Smooth muscle cell (in vitro differentiated cells): ENCODE results near the gene FAM124A. TPM values are rescaled to one million over a fixed set of nuclear protein-coding genes. Genes with fewer than 3 reads are reported as not detected.

ENCODE experiments used
- DNase-seq: peaks from one replicate; lab custom pipeline; 2025; ENCODE audit not compliant: unreplicated experiment; lab: John Stamatoyannopoulos, UW
- H2AFZ ChIP-seq: fragments of 200-600 bp; sonication (generic); 2 replicates; pipeline ENCODE4 v1.6.0; 2016; ENCODE audit warnings: antibody characterized with exemption, low read depth, mild to moderate bottlenecking
- H3F3A ChIP-seq: fragments of 200-600 bp; sonication (generic); 2 replicates; pipeline ENCODE4 v1.6.0; 2017; ENCODE audit warnings: antibody characterized with exemption, low read depth
- H3K27ac ChIP-seq: fragments of 200-600 bp; sonication (generic); 2 replicates; pipeline ENCODE4 v1.5.1; 2016; ENCODE audit warnings: low read depth, mild to moderate bottlenecking
- H3K27me3 ChIP-seq: fragments of 200-600 bp; sonication (generic); 2 replicates; pipeline ENCODE4 v1.6.1; 2016; ENCODE audit warnings: low read depth, mild to moderate bottlenecking
- H3K36me3 ChIP-seq: fragments of 200-600 bp; sonication (generic); 2 replicates; pipeline ENCODE4 v1.5.1; 2016; ENCODE audit warnings: low read depth
- H3K4me1 ChIP-seq: fragments of 200-600 bp; sonication (generic); 2 replicates; pipeline ENCODE4 v1.5.1; 2016; ENCODE audit warnings: low read depth
- H3K4me2 ChIP-seq: fragments of 200-600 bp; sonication (generic); 2 replicates; pipeline ENCODE4 v1.6.0; 2016; ENCODE audit warnings: mild to moderate bottlenecking
- H3K4me3 ChIP-seq: fragments of 200-600 bp; sonication (generic); 2 replicates; pipeline ENCODE4 v1.5.1; 2016; ENCODE audit warnings: mild to moderate bottlenecking
- H3K79me2 ChIP-seq: fragments of 200-600 bp; sonication (generic); 2 replicates; pipeline ENCODE4 v1.6.0; 2016; ENCODE audit warnings: low read depth, mild to moderate bottlenecking
- H3K9ac ChIP-seq: fragments of 200-600 bp; sonication (generic); 2 replicates; pipeline ENCODE4 v1.6.0; 2016; ENCODE audit warnings: low read depth
- H3K9me3 ChIP-seq: fragments of 200-600 bp; sonication (generic); replicated peaks from 2 replicates; pipeline ENCODE4 v1.5.1; 2016; ENCODE audit warnings: low read depth
- H4K20me1 ChIP-seq: fragments of 200-600 bp; sonication (generic); 2 replicates; pipeline ENCODE4 v1.6.0; 2016; ENCODE audit warnings: low read depth
- WGBS: methylation state at CpG from one replicate; pipeline ENCODE4 v1.1.7; 2016; ENCODE audit warnings: low lambda C conversion rate; 5-methylcytosine and 5-hydroxymethylcytosine counted together
- polyA plus RNA-seq: library from polyadenylated mRNA; unstranded; fragments of >200 nt; fragmentation: Nextera tagmentation; extraction: Ambion mirVana; gene quantifications from 2 replicates; pipeline ENCODE4 v1.2.1, GENCODE V29; 2016
- total RNA-seq: library from RNA; depleted of rRNA; stranded (reverse); fragments of >200 nt; gene quantifications from 2 replicates; pipeline ENCODE4 v1.2.3, GENCODE V29; 2014
- TF ChIP-seq, protein P1 (sequence below): fragments of 200-600 bp; sonication (generic); IDR thresholded peaks from 2 replicates; pipeline ENCODE4 v1.5.1; 2017; ENCODE audit warnings: borderline replicate concordance, mild to moderate bottlenecking, antibody characterized with exemption; ENCODE audit not compliant: insufficient read depth, poor library complexity, severe bottlenecking

The FAM124A gene
- total and polyA plus RNA-seq, 2 experiments from 2014 or later: 0.06 TPM; not detected in 1

DNA sequence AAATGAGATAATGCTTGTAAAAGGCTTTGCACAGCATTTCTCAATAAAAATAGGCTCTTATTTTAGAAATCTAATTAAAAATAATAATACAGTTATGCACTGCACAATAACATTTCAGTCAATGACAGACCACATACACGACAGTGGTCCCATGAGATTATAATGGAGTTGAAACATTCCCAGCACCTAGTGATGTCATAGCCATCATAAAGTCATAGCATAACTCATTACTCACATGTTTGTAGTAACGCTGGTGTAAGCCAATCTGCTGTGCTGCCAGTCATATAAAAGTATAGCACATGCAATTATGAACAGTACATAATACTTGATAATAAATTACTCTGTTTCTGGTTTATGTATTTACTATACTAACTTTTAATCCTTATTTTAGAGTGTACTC, 104.6 kb downstream of the FAM124A start:
- no peak for DNase-seq
- no peaks in the 10 kb centered on the region for H4K20me1 ChIP-seq
- no peak overlapping the region for H3K27ac ChIP-seq
- 98% methylated on average over 2 of the region's 2 CpGs for WGBS
- no peak overlapping the region for H3K4me2 ChIP-seq
- H2AFZ ChIP-seq: no peak overlapping the region
- TF ChIP-seq, protein P1, sequence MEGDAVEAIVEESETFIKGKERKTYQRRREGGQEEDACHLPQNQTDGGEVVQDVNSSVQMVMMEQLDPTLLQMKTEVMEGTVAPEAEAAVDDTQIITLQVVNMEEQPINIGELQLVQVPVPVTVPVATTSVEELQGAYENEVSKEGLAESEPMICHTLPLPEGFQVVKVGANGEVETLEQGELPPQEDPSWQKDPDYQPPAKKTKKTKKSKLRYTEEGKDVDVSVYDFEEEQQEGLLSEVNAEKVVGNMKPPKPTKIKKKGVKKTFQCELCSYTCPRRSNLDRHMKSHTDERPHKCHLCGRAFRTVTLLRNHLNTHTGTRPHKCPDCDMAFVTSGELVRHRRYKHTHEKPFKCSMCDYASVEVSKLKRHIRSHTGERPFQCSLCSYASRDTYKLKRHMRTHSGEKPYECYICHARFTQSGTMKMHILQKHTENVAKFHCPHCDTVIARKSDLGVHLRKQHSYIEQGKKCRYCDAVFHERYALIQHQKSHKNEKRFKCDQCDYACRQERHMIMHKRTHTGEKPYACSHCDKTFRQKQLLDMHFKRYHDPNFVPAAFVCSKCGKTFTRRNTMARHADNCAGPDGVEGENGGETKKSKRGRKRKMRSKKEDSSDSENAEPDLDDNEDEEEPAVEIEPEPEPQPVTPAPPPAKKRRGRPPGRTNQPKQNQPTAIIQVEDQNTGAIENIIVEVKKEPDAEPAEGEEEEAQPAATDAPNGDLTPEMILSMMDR: no peak
- no peaks in the 10 kb centered on the region for H3K79me2 ChIP-seq
- H3K9me3 ChIP-seq: no peaks in the 10 kb centered on the region
- H3K36me3 ChIP-seq: no peaks in the 10 kb centered on the region
- no peaks in the 10 kb centered on the region for H3K27me3 ChIP-seq
- H3K4me3 ChIP-seq: no peak overlapping the region
- H3K4me1 ChIP-seq: peaks cover 8% of the 10 kb centered on the region
- H3F3A ChIP-seq: no peaks in the 10 kb centered on the region
- no peak overlapping the region for H3K9ac ChIP-seq

DNA sequence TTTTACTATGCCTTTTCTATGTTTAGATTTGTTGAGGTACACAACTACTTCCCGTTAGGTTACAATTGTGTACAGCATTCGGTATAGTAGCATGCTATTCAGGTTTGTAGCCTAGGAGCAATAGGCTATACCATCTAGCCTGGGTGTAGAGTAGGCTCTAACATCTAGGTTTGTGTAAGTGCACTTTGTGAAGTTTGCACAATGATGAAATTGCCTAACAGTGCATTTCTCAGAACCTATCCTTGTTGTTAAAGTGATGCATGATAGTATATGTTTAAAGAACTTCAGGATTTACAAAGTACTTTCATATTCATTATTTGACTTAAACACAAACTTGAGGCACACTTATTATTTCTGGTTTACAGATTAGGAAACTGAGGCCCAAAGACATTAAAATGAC, 105.8 kb downstream of the FAM124A start:
- H3K27ac ChIP-seq: no peak overlapping the region
- no peaks in the 10 kb centered on the region for H3K79me2 ChIP-seq
- no peaks in the 10 kb centered on the region for H3K27me3 ChIP-seq
- H2AFZ ChIP-seq: no peak overlapping the region
- no peak overlapping the region for H3K4me2 ChIP-seq
- TF ChIP-seq, protein P1: no peak
- DNase-seq: no peak
- no peaks in the 10 kb centered on the region for H3K9me3 ChIP-seq
- H3K4me1 ChIP-seq: peaks cover 8% of the 10 kb centered on the region
- H4K20me1 ChIP-seq: no peaks in the 10 kb centered on the region
- no peak overlapping the region for H3K4me3 ChIP-seq
- no peaks in the 10 kb centered on the region for H3K36me3 ChIP-seq
- WGBS: 96% methylated on average over 2 of the region's 2 CpGs
- H3K9ac ChIP-seq: no peak overlapping the region
- no peaks in the 10 kb centered on the region for H3F3A ChIP-seq

DNA sequence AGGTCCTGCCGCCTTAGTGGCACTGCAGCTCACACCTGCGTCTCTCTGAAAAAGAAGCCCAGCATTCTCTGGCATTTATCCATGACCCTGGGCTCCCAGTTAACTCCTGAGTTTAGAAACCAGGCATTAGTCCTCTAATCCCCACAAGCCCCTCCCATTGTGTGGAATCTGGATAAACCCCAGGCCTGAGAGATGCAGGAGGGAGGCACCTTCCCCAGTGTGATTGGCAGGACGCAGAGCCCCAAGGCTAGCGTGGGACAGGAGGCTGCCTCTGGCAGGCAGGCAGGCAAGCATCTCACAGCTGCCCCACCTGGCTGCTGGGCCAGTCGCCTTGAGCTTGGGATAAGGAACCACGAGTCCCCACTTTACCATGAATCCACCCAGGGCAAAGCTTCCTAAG, 106.3 kb downstream of the FAM124A start:
- H3K79me2 ChIP-seq: no peaks in the 10 kb centered on the region
- H3K4me3 ChIP-seq: no peak overlapping the region
- TF ChIP-seq, protein P1: no peak
- H3K27ac ChIP-seq: no peak overlapping the region
- WGBS: 49% methylated on average over 6 of the region's 6 CpGs
- no peaks in the 10 kb centered on the region for H3K27me3 ChIP-seq
- H2AFZ ChIP-seq: no peak overlapping the region
- H3F3A ChIP-seq: no peaks in the 10 kb centered on the region
- no peak overlapping the region for H3K4me2 ChIP-seq
- no peaks in the 10 kb centered on the region for H4K20me1 ChIP-seq
- no peak overlapping the region for H3K9ac ChIP-seq
- no peaks in the 10 kb centered on the region for H3K36me3 ChIP-seq
- peaks cover 8% of the 10 kb centered on the region for H3K4me1 ChIP-seq
- DNase-seq: no peak
- H3K9me3 ChIP-seq: no peaks in the 10 kb centered on the region

DNA sequence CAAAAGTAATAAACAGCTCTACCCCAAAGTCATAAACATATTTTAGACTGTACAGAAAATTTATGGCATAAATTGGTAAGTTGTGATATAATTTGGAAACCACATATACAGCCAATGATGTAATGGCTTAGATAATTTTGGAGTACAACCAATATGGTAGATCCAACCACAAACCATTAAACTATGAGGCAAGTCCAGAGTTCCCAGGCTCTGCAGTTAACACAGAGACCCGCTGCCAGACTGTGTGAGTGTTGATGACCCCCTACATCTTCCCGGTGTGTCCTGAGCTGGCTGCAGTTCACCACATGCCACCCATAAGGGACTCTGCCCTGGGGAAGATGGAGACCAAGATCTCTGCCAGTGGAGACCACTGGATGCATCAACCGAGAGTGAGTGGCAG, 107.4 kb downstream of the FAM124A start:
- DNase-seq: no peak
- H3K4me3 ChIP-seq: no peak overlapping the region
- H3K4me1 ChIP-seq: peaks cover 8% of the 10 kb centered on the region
- no peaks in the 10 kb centered on the region for H4K20me1 ChIP-seq
- H3K4me2 ChIP-seq: no peak overlapping the region
- no peaks in the 10 kb centered on the region for H3K79me2 ChIP-seq
- no peaks in the 10 kb centered on the region for H3F3A ChIP-seq
- no peaks in the 10 kb centered on the region for H3K9me3 ChIP-seq
- TF ChIP-seq, protein P1: no peak
- no peaks in the 10 kb centered on the region for H3K36me3 ChIP-seq
- no peak overlapping the region for H3K9ac ChIP-seq
- whole genome bisulfite sequencing: 90% methylated on average over 3 of the region's 3 CpGs
- no peak overlapping the region for H3K27ac ChIP-seq
- no peaks in the 10 kb centered on the region for H3K27me3 ChIP-seq
- H2AFZ ChIP-seq: no peak overlapping the region
